NCI-H69 (cell line): ENCODE data around the gene PRKG1.
"Not testable (repeated sequence)": the region's sequence is repeated elsewhere in the genome, so short reads cannot be mapped to it uniquely, and the experiment has no call there.

Source experiments
- DNase-seq: peaks from one replicate; lab custom pipeline; 2025; lab: John Stamatoyannopoulos, UW

The PRKG1 gene

GRCh38 chr10:51377932-51378599, 303.8 kb downstream of the PRKG1 start:
- peak; percentile 73 for DNase-seq

GRCh38 chr10:51382181-51382580, 307.9 kb downstream of the PRKG1 start:
- DNase-seq, result peak; percentile 3

DNA sequence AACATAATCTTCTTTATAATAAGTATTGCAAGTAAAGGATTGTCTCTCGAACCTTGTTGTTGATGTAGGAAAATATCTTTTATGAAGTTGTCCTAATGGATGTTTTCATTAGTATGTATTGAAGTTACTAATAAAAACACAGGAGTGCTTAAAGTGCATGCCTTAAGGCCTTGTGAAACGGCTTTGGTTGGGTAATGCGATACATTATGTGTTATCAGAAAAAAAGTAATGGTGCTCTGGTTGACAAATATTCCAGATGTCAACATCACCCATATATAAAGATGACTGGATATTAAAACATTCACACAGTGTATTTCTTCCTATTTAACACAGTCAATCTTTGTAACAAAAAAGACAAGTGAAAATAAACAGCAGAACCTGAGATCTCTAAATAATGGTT, 310.7 kb downstream of the PRKG1 start:
- no peak for DNase-seq

DNA sequence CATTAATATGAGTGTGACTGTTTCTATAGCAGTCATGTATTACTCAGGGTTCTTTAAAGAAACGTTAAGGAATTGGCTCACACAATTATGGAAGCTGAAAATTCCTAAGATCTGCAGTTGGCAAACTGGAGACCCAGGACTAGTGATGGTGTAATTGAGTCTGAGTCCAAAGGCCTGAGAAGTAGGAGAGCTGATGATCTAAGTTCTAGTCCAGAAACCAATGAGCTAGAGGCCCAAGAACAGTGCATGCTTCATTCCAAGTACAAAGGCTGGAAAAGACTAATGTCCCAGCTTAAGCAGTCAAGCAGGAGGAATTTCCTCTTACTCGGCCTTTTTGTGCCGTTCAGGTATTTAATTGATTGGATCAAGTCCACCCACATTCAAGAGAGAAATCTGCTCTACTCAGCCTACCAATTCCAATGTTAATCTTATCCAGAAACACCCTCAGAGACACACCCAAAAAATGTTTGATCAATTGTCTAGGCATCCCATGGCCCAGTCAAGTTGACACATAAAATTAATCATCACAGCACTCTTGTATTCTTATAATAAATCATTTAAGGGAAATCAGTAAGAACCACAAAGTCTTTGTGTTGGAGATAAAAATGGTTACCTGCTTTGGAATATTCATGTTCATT, 312.1 kb downstream of the PRKG1 start:
- DNase-seq, result no peak

- DNase-seq, result peak; percentile 53
Observed at GRCh38 chr10:51389415-51390321, 315.4 kb downstream of the PRKG1 start.

DNA sequence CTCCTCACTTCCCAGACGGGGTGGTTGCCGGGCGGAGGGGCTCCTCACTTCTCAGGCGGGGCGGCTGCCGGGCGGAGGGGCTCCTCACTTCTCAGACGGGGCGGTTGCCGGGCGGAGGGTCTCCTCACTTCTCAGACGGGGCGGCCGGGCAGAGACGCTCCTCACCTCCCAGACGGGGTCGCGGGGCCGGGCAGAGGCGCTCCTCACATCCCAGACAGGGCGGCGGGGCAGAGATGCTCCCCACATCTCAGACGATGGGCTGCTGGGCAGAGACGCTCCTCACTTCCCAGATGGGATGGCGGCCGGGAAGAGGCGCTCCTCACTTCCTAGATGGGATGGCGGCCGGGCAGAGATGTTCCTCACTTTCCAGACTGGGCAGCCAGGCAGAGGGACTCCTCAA, 318.7 kb downstream of the PRKG1 start:
- DNase-seq, result not testable (repeated sequence)

DNA sequence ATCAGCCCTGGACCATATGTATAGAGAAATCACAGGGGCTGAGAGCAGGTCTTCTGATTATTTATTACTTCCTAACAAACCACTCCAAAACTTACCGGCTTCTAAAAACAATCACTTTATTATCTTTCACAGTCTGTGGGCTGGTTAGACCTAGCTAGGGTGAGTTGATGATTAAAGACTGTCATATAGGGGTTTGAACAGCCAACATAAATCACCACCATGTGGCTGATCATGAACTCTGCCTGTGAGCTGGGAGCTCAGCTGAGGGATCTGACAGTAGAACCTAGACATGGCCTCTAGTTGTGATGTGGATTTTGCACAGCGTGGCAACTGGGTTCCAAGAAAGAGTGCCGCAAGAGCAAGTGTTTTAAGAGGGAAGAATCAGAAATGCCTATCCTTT, 319.8 kb downstream of the PRKG1 start:
- DNase-seq, result no peak

GRCh38 chr10:51397244-51397643, 323.0 kb downstream of the PRKG1 start:
- peak; percentile 10 for DNase-seq

DNA sequence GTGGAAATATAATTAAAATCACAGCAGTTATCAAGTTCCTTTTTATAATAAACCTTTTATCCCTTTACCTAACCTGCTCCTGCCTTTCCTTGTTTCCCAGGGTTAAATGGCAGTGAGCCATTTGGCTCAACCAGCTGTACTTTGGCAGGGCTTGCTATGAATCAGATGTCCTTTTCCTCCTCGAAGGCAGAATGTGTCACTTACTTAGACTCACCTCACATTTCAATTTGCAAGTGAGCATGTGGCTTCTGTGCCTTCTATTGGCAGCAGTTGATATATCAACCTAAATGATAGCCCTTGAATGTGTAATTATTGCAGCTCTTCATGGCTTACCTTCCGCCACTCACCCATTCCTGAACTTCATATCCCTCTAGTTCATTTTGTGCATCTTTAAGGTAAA, 323.4 kb downstream of the PRKG1 start:
- peak; percentile 70 for DNase-seq

DNA sequence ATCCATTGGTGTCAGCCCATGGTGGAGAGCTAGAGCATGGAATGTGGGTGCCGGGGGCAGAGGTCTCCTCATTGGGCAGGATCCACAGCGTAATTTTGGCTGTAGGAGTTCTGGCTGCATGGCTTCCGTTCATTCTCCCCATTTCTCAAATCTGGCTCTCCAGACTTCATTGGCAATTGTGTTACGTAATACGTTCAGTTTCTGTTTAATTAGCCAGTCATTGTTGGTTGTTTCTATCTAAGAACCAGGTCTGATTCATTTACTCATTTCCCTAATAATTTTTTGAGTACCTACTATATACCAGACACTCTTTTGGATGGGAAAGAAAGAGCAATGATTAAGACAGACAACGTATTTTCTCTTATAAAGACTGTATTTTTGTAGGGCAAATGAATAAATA, 325.6 kb downstream of the PRKG1 start:
- DNase-seq, result no peak

DNA sequence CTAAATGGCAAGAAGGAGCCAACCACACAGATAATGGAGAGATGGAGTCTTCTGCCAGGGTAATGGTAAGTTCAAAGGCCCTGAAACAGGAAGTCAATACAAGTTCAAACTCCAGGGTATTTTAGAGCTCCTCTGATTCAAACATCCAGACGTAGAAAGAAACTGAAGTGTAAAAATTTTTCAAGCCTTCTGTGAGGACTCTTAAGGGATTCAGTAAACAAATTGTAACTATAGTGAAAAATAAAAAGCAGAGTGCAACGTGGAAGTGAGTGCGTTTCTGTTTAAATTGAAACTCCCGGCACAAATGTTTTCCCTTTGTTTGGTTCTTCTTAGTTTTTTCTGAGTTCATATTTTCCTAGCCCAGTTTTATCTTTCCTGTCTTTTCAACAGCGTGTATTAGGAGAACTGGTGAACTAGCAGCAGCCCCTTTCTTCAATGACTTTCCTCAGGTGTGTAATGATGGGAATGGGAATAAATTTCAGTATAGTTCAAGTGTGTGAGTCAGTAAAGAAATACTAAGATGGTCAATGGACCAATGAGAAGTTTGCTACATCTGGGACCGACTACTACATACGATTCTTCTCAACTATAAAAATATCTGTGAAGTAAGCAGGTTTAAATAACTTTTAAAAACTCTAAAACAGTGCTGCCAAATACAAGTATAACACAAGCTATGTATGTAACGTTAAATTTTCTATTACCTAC, 326.3 kb downstream of the PRKG1 start:
- DNase-seq, result no peak

DNA sequence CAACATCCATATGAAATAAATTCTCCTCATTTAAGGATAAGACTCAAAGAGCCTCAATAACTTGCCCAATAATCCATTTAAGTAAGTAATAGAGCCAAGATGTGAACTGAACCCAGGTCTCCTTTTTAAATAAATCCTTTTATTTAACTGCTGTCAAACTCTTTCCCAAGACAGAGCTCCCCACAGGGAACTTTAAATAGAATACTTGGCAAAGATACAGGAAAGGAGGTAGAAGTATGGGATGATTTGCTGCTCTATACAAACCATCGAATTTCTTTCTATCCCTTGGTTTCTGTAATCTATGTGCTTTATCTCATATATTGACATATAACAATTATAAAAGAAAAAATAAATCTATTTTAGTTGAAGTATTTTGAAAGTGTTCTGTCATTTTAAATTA, 329.2 kb downstream of the PRKG1 start:
- peak; percentile 1 for DNase-seq

DNA sequence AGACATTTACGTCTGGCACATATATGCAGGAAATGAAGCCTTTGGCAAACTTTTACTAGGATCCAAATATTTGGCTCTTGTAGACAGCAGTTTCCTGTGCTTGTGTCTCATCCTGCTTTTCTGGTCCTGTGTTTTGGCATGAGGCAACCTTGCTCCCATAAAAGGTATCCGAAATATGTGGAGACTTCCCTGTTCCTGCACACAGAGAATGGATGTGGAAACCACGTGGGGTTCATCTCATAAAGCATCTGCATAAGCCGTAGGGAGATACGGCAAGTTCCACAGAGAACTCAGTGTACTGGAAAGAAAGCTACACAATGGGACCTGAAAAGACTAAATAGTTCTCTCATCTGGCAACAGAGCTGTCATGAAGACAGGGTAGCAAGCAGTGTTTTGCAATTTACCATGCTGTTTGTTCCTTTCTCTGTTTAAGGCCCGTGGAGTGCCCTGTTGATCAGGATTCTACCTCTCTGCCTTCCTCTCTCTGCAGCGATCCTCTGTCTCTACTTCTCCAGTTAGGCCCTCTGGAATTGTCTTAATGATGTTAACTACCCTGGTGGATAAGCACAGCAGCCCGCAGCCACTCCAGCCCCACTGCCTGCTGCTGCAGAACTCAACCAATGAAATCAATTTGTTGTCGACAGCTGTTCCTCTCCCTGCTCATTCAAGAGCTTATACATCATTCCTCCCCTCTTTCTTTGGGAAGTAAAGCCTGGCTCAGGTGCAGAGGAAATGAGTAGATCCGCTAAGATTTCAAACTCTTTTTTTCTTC, 331.5 kb downstream of the PRKG1 start:
- no peak for DNase-seq

DNA sequence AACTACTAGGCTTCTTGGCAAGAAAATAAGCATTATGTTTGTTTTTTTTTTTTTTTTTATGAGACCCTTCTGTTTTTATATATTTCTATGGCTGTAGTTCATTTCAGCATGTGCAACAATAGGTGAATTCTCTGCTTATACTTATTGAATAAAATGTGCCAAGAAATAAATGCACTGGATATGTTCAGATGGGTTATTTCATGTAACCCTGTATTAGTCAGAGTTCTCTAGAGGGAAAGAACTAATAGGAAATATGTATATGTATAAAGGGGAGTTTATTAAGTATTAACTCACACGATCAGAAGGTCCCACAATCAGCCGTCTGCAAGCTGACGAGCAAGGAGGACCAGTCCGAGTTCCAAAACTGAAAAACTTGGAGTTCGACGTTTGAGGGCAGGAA, 332.3 kb downstream of the PRKG1 start:
- DNase-seq, result no peak

- DNase-seq, result no peak
Observed at GRCh38 chr10:51416494-51416893, 342.2 kb downstream of the PRKG1 start.

DNA sequence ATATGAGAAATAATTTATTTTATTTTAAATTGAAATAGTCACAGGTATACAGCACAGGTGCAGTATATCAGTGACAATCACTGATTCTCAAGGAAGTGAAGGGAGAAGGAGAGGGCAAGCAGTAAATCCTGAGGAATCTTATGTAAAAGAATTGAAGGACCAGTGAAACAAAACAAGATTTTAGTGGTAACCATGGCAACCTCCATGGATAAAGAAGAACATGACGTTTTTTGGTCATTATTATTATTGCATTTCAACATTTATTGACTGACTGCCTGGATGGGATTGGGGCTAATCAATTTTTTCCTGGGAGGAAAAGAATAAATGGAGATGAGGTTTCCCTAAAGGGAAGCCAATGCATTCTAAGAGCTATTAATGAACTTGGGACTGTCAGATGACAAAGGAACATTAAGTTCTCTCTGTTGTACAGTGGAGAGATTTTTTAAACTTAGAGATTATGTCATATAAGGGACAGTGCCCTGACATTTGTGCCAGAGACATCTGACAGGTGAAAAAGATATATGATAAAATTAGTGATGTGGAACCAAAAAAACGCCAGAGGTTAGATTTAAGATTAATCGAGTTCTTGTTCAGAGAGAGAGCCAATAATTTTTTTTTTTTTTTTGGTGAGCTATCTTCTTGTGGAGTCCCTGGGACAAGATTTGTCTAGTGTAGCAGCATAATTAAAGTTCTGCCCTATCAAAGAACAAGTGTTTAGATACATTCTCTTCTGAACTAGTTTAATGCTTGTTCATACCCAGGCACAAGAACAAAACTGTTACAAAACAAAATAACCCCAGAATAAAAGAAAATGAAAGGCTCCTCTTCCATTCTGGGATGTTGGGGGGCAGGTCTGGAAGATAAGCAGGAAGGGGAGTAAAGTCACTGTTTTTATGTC, 345.2 kb downstream of the PRKG1 start:
- DNase-seq, result no peak

DNA sequence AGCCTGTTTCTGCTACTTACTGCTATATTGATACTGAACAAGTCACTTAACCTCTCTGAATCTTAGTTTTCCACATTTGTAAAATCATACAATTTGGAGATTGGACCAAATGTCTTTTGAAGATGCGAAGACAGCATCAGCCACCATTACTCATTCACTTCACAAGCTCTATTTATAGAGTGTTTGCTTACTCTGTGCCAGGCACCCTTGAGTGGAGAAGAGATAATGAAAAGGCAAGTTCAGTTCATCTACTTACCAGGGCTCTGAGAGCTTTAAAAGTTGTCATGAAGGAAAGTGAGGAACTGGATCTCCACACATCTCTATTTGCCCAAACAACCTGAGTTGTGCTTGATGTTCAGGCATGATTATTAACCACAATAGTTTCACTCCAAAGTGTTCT, 347.6 kb downstream of the PRKG1 start:
- DNase-seq, result no peak

- DNase-seq, result peak; percentile 33
Observed at GRCh38 chr10:51422311-51423120, 348.2 kb downstream of the PRKG1 start.

DNA sequence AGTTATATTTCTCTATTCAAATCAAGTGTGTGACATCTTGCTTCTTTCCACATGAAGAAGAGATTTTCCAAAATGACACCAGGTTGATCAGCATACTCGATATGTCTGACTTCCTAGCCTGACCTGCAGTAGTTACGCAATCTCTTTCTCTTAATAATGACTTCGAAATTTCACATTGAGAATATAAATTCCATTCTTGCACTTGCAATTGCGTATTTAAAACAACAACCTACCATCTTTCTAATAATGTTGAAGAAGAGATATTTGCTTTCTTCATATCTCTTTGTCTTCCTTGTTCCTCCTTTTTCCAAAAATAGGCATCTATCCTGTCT, 348.8 kb downstream of the PRKG1 start:
- no peak for DNase-seq

DNA sequence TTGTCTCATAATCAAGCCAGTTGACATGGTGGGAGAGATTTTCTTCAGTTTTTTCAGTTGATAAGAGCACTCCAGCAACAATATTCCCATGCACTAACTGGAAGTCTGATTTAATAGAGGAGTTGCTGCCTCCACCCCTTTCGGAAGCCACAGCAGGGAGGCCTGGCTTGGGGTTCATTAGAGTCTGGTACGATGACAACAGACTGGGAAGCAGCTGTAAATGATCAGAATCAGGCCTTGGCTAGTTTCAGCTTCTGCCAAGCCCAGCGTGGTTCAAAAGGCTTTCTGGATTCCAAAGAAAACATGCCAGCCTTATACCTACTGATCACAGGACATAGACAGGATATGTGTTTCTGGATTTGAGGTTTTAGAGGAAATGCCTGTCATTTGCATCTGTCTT, 351.1 kb downstream of the PRKG1 start:
- DNase-seq, result no peak
